ENCODE results near the gene TMEM53.
"Not testable (repeated sequence)": the region's sequence is repeated elsewhere in the genome, so short reads cannot be mapped to it uniquely, and the experiment has no call there.

Gene TMEM53

GRCh38 chr1:44674113-44675000, at the start of gene TMEM53, which contains the start of gene ARMH1:
Gene TMEM53, minus strand, starts transcription at chr1:44674481. Its CDS starts 90 bp downstream, at chr1:44674391.
Gene ARMH1, plus strand, starts transcription at chr1:44674714. Its CDS starts 14,984 bp downstream, at chr1:44689698.
- peak; percentile 93 to 94 for DNase-seq (ENCODE audit: low read depth in 2 of 2)

- peak; percentile 21 to 37 for DNase-seq (ENCODE audit: low read depth in 2 of 2)
These were observed 49.4 kb upstream of the TMEM53 start for GRCh38 chr1:44723496-44724295.

- DNase-seq (ENCODE audit: low read depth in 2 of 2) = no peak
These were observed 48.8 kb upstream of the TMEM53 start for GRCh38 chr1:44723064-44723463.

GRCh38 chr1:44721485-44722361, 47.4 kb upstream of the TMEM53 start:
- peak; percentile 60 to 66 for DNase-seq (ENCODE audit: low read depth in 2 of 2)

GRCh38 chr1:44720281-44720680, 46.0 kb upstream of the TMEM53 start:
- no peak for DNase-seq (ENCODE audit: low read depth in 2 of 2)

- DNase-seq (ENCODE audit: low read depth in 2 of 2) = no peak
These were observed 45.0 kb upstream of the TMEM53 start for GRCh38 chr1:44719318-44719717.

GRCh38 chr1:44718091-44718490, 43.8 kb upstream of the TMEM53 start:
- DNase-seq (ENCODE audit: low read depth in 2 of 2) = no peak

GRCh38 chr1:44717653-44718052, 43.4 kb upstream of the TMEM53 start:
- DNase-seq (ENCODE audit: low read depth in 2 of 2) = no peak

- DNase-seq (ENCODE audit: low read depth in 2 of 2) = no peak
These were observed 42.9 kb upstream of the TMEM53 start for GRCh38 chr1:44717156-44717555.

- DNase-seq (ENCODE audit: low read depth in 2 of 2) = peak; percentile 35 to 53
These were observed 40.8 kb upstream of the TMEM53 start for GRCh38 chr1:44714944-44715571.

GRCh38 chr1:44714532-44714931, 40.3 kb upstream of the TMEM53 start:
- no peak for DNase-seq (ENCODE audit: low read depth in 2 of 2)

- DNase-seq (ENCODE audit: low read depth in 2 of 2) = no peak
These were observed 39.1 kb upstream of the TMEM53 start for GRCh38 chr1:44713321-44713781.

- DNase-seq (ENCODE audit: low read depth in 2 of 2) = no peak
These were observed 33.9 kb upstream of the TMEM53 start for GRCh38 chr1:44707959-44708831.

- no peak for DNase-seq (ENCODE audit: low read depth in 2 of 2)
These were observed 33.0 kb upstream of the TMEM53 start for GRCh38 chr1:44707112-44707881.

- no peak for DNase-seq (ENCODE audit: low read depth in 2 of 2)
These were observed 31.7 kb upstream of the TMEM53 start for GRCh38 chr1:44705938-44706337.

GRCh38 chr1:44705470-44705869, 31.2 kb upstream of the TMEM53 start:
- no peak for DNase-seq (ENCODE audit: low read depth in 2 of 2)

GRCh38 chr1:44701141-44701573, 26.9 kb upstream of the TMEM53 start:
- DNase-seq (ENCODE audit: low read depth in 2 of 2) = no peak

- no peak for DNase-seq (ENCODE audit: low read depth in 2 of 2)
These were observed 26.3 kb upstream of the TMEM53 start for GRCh38 chr1:44700573-44700972.

GRCh38 chr1:44699375-44699774, 25.1 kb upstream of the TMEM53 start:
- DNase-seq (ENCODE audit: low read depth in 2 of 2) = not testable (repeated sequence)
